Tibial artery (tissue), 4 donors: Measurements from ENCODE around the gene PLAAT4.
A peak's percentile ranks its signal among the peaks of the same experiment; 100 is the strongest.
"Not testable (repeated sequence)": the region's sequence is repeated elsewhere in the genome, so short reads cannot be mapped to it uniquely, and the experiment has no call there.

ENCODE experiments used
- DNase-seq, 2 donors: peaks; one replicate each; pipeline ENCODE4 v3.0.0-alpha.2; 2019
- H3K27ac ChIP-seq, 2 donors: fragments of 200-600 bp; sonication (generic) in 1 of 2; 1 replicate in 1 of 2; 2 replicates in 1 of 2; pipeline ENCODE4 v1.5.1; 2018 to 2019; ENCODE audit warnings: mild to moderate bottlenecking in 1 of 2
- H3K27me3 ChIP-seq, 2 donors: fragments of 200-600 bp; sonication (generic) in 1 of 2; one replicate each; pipeline versions ENCODE4 v1.5.1 to v1.6.0; 2016 to 2019
- H3K36me3 ChIP-seq, 3 donors: fragments of 200-600 bp; sonication (generic) in 2 of 3; one replicate each; pipeline ENCODE4 v1.5.1; 2016 to 2019; ENCODE audit warnings: mild to moderate bottlenecking in 2 of 3
- H3K4me1 ChIP-seq, 4 donors: fragments of 200-600 bp; sonication (generic) in 2 of 4; 1 replicate in 3 of 4; 2 replicates in 1 of 4; pipeline ENCODE4 v1.5.1; 2016 to 2019
- H3K4me3 ChIP-seq, 2 donors: fragments of 200-600 bp; sonication (generic) in 1 of 2; 1 replicate in 1 of 2; 2 replicates in 1 of 2; pipeline ENCODE4 v1.5.1; 2018 to 2019; ENCODE audit warnings: mild to moderate bottlenecking in 2 of 2
- H3K9me3 ChIP-seq, 3 donors: fragments of 200-600 bp; sonication (generic) in 1 of 3; one replicate each; pipeline ENCODE4 v1.5.1; 2016 to 2019
- CTCF ChIP-seq, 2 experiments: fragments of 200-600 bp in 1 of 2; fragments of 450-650 bp in 1 of 2; IDR thresholded peaks; one replicate each; pipeline ENCODE4 v1.5.1; 2017 to 2019; ENCODE audit warnings: antibody characterized with exemption in 2 of 2, mild to moderate bottlenecking in 1 of 2, moderate library complexity in 1 of 2
- intact Hi-C: fragments of 100-400 bp; cut with DNase I; formaldehyde crosslinking; loops from one replicate; pipeline ENCODE4 v1.15.0; 2023; ENCODE audit warnings: low total_unique reads

PLAAT4 gene

GRCh38 chr11:63569570-63569969, 33.0 kb downstream of the PLAAT4 start:
- Histone ChIP-seq H3K9me3 (no peaks in the 10 kb centered on the region), H3K36me3 (peaks cover 0 to 10% (median 8%) of the 10 kb centered on the region in 3 donors)
- no peak for DNase-seq

GRCh38 chr11:63572026-63572688, 35.5 kb downstream of the PLAAT4 start:
- H3K4me3 ChIP-seq, result no peak overlapping the region
- no peak for TF ChIP-seq CTCF (IDR thresholded peaks at IDR 0.05)
- peaks cover 0 to 13% (median 8%) of the 10 kb centered on the region in 3 donors for H3K36me3 ChIP-seq
- no peak for DNase-seq
- no peak overlapping the region for H3K27ac ChIP-seq
- H3K9me3 ChIP-seq, result no peaks in the 10 kb centered on the region
- peaks cover 0 to 28% (median 21%) of the 10 kb centered on the region in 4 donors for H3K4me1 ChIP-seq
- H3K27me3 ChIP-seq, result no peaks in the 10 kb centered on the region
- intact Hi-C loops, result no loop called here

More at GRCh38 chr11:63569570-63569969, 33.0 kb downstream of the PLAAT4 start:
- intact Hi-C loops, result no loop called here
- no peaks in the 10 kb centered on the region for H3K27me3 ChIP-seq
- no peak overlapping the region for H3K27ac ChIP-seq
- H3K4me3 ChIP-seq, result no peak overlapping the region
- TF ChIP-seq CTCF (IDR thresholded peaks at IDR 0.05), result no peak
- H3K4me1 ChIP-seq, result peaks cover 0 to 15% (median 11%) of the 10 kb centered on the region in 4 donors

- intact Hi-C loops, result no loop called here
- Histone ChIP-seq H3K4me3 (peak overlapping the region; percentile 13 to 19), H3K4me1 (peaks cover 0 to 27% (median 16%) of the 10 kb centered on the region in 4 donors), H3K36me3 (peaks cover 0 to 13% (median 8%) of the 10 kb centered on the region in 3 donors), H3K27ac (peak overlapping the region; percentile 19 to 54), H3K27me3 (no peaks in the 10 kb centered on the region), H3K9me3 (no peaks in the 10 kb centered on the region)
- peak; percentile 30 to 57 for DNase-seq
- no peak for TF ChIP-seq CTCF (IDR thresholded peaks at IDR 0.05)
Observed at GRCh38 chr11:63573881-63574855, 37.6 kb downstream of the PLAAT4 start.

GRCh38 chr11:63574856-63575602, 38.4 kb downstream of the PLAAT4 start:
- peak overlapping the region; percentile 19 to 54 for H3K27ac ChIP-seq
- peaks cover 0 to under 1% (median 0%) of the 10 kb centered on the region in 3 donors for H3K9me3 ChIP-seq
- H3K27me3 ChIP-seq, result no peaks in the 10 kb centered on the region
- peaks cover 0 to 27% (median 16%) of the 10 kb centered on the region in 4 donors for H3K4me1 ChIP-seq
- TF ChIP-seq CTCF (IDR thresholded peaks at IDR 0.05), result no peak
- DNase-seq, result peak; percentile 68 to 81
- peak overlapping the region; percentile 13 to 19 for H3K4me3 ChIP-seq
- peaks cover 4 to 18% (median 8%) of the 10 kb centered on the region in 3 donors for H3K36me3 ChIP-seq
- intact Hi-C loops, result no loop called here

- intact Hi-C loops, H3K4me3 ChIP-seq, H3K27me3 ChIP-seq, H3K27ac ChIP-seq, DNase-seq: not testable (repeated sequence)
- Histone ChIP-seq H3K4me1 (peaks cover 0 to 24% (median 16%) of the 10 kb centered on the region in 4 donors), H3K36me3 (peaks cover 23 to 49% (median 41%) of the 10 kb centered on the region in 3 donors), H3K9me3 (peaks cover 0 to 11% (median 6%) of the 10 kb centered on the region in 3 donors)
Observed at GRCh38 chr11:63578882-63579281, 42.3 kb downstream of the PLAAT4 start.

GRCh38 chr11:63581224-63581623, 44.6 kb downstream of the PLAAT4 start:
- H3K27ac ChIP-seq, intact Hi-C loops, H3K4me1 ChIP-seq, H3K27me3 ChIP-seq, DNase-seq, H3K4me3 ChIP-seq: not testable (repeated sequence)
- H3K9me3 ChIP-seq, result peaks cover 0 to 11% (median 6%) of the 10 kb centered on the region in 3 donors
- peaks cover 23 to 55% (median 47%) of the 10 kb centered on the region in 3 donors for H3K36me3 ChIP-seq
